K562 (cell line): ENCODE data around the gene LPAR3. TPM values are rescaled to one million over a fixed set of nuclear protein-coding genes. Genes with fewer than 3 reads are reported as not detected.
A peak's percentile ranks its signal among the peaks of the same experiment; 100 is the strongest.

Experiments used
- CHD1 ChIP-seq: fragments of 200-600 bp; sonication (generic); IDR thresholded peaks from one replicate; pipeline ENCODE4 v1.6.1; 2012; ENCODE audit warnings: mild to moderate bottlenecking, moderate library complexity, low read length, inconsistent platforms
- DACH1 ChIP-seq: fragments of 450-650 bp; IDR thresholded peaks from 2 replicates; pipeline ENCODE4 v1.6.1; 2018; ENCODE audit not compliant: partially characterized antibody
- EZH2 ChIP-seq: IDR thresholded peaks from 2 replicates; pipeline ENCODE4 v1.6.1; 2012; ENCODE audit warnings: low read depth, mild to moderate bottlenecking, inconsistent platforms, low read length, borderline replicate concordance
- MEF2A ChIP-seq: IDR thresholded peaks from 2 replicates; pipeline ENCODE4 v1.6.1; 2011; ENCODE audit warnings: low read depth, mild to moderate bottlenecking, low read length, moderate library complexity; ENCODE audit not compliant: control insufficient read depth
- POU5F1 ChIP-seq: fragments of 150-350 bp; IDR thresholded peaks from 2 replicates; pipeline ENCODE4 v1.6.1; 2014; ENCODE audit warnings: borderline replicate concordance, low read length, low read depth, mild to moderate bottlenecking; ENCODE audit not compliant: partially characterized antibody
- polyA plus RNA-seq, 8 experiments: library from polyadenylated mRNA; depleted of rRNA in 4 of 8; stranded (reverse) in 5 of 8; unstranded in 3 of 8; fragments of >200 nt; fragmentation: Nextera tagmentation in 2 of 8; fragmentation: Illumina TruSeq in 1 of 8; extraction: Ambion mirVana in 2 of 8; extraction: Trizol in 1 of 8; gene quantifications; 2 replicates each; pipeline versions ENCODE4 v1.2.1 to v1.2.3, GENCODE V29; 2011 to 2014; ENCODE audit warnings: inconsistent platforms in 1 of 8, missing spikeins in 1 of 8
- total RNA-seq, 7 experiments: library from RNA; depleted of rRNA in 6 of 7; stranded (reverse); fragments of >200 nt in 6 of 7; fragmentation: Illumina TruSeq in 2 of 7; extraction: Trizol in 2 of 7; gene quantifications; 2 replicates each; pipeline versions ENCODE4 v1.2.1 to v1.2.3, GENCODE V29; 2011 to 2021; ENCODE audit warnings: low replicate concordance in 1 of 7
- TF ChIP-seq, protein P1 (sequence below): sonication (generic); formaldehyde crosslinking; IDR thresholded peaks from 2 replicates; pipeline ENCODE4 v1.8.1; 2023; ENCODE audit warnings: missing genetic modification reagents, mild to moderate bottlenecking, borderline replicate concordance
- TF ChIP-seq, protein P2 (sequence below), 2 experiments: IDR thresholded peaks in 1 of 2; conservative IDR thresholded peaks in 1 of 2; 2 replicates each; pipeline ENCODE4 v1.6.1; 2016; ENCODE audit warnings: low read depth in 2 of 2, mild to moderate bottlenecking in 1 of 2, missing compliant biosample characterization in 1 of 2, missing genetic modification characterization in 1 of 2, moderate library complexity in 1 of 2
- TF ChIP-seq, protein P3 (sequence below): fragments of 450-650 bp; IDR thresholded peaks from 2 replicates; pipeline ENCODE4 v1.6.1; 2016

The LPAR3 gene
- total and polyA plus RNA-seq, 9 of the 15 experiments (the other 6 are each of a cell fraction or from before 2014, with no cell fraction given) = 0.11 TPM; not detected in 8

DNA sequence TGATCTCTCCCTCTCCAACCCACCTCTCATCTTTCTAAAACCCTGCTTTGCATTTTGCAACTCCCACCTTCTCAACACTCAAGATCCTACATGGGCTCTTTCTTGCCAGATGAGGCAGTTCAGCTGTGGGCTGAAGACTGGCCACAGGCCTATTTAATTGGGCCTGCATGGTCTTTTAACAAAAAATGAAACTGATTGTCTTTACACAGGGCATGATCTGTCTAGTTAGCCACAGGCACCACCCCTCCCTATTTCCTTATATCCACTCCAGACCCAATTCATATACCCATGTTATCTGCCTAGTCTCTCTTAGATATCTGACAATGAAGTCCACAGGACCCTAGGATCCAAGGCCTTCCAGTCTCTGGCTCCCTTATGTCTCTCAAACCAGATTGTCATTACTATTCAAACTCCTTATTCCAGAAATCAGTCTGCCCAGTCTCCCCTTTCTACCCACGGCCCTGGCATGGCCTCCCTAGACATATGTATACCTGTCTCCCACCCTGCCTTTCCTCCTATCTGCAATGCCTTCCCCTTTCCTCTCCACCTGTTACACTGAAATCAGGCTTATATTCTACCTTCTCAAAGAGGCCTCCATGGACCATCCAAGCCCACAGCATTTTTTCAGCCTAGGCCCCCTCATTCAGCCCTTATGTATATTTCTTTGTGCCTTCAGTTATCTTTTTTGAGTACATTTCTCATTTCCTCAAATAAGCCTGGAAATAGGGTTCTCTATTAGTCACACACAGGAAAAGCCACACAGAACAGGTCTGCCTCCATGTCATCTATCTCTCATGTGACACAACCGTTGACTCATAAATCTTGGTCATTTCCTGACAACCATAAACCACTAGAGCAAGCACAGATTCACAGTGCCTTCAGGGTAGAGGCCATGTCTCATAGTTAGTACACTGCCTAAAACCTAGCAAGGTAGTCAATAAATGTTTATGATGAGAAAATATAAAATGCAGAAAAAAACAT is 39.0 kb downstream of the LPAR3 start (continued):
- no peak for TF ChIP-seq POU5F1
- TF ChIP-seq DACH1 = no peak
- no peak for TF ChIP-seq CHD1
- TF ChIP-seq, protein P1, sequence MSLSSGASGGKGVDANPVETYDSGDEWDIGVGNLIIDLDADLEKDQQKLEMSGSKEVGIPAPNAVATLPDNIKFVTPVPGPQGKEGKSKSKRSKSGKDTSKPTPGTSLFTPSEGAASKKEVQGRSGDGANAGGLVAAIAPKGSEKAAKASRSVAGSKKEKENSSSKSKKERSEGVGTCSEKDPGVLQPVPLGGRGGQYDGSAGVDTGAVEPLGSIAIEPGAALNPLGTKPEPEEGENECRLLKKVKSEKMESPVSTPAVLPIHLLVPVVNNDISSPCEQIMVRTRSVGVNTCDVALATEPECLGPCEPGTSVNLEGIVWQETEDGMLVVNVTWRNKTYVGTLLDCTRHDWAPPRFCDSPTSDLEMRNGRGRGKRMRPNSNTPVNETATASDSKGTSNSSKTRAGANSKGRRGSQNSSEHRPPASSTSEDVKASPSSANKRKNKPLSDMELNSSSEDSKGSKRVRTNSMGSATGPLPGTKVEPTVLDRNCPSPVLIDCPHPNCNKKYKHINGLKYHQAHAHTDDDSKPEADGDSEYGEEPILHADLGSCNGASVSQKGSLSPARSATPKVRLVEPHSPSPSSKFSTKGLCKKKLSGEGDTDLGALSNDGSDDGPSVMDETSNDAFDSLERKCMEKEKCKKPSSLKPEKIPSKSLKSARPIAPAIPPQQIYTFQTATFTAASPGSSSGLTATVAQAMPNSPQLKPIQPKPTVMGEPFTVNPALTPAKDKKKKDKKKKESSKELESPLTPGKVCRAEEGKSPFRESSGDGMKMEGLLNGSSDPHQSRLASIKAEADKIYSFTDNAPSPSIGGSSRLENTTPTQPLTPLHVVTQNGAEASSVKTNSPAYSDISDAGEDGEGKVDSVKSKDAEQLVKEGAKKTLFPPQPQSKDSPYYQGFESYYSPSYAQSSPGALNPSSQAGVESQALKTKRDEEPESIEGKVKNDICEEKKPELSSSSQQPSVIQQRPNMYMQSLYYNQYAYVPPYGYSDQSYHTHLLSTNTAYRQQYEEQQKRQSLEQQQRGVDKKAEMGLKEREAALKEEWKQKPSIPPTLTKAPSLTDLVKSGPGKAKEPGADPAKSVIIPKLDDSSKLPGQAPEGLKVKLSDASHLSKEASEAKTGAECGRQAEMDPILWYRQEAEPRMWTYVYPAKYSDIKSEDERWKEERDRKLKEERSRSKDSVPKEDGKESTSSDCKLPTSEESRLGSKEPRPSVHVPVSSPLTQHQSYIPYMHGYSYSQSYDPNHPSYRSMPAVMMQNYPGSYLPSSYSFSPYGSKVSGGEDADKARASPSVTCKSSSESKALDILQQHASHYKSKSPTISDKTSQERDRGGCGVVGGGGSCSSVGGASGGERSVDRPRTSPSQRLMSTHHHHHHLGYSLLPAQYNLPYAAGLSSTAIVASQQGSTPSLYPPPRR (CRISPR knock-in tag) = no peak
- no peak for TF ChIP-seq EZH2
- TF ChIP-seq, protein P2, sequence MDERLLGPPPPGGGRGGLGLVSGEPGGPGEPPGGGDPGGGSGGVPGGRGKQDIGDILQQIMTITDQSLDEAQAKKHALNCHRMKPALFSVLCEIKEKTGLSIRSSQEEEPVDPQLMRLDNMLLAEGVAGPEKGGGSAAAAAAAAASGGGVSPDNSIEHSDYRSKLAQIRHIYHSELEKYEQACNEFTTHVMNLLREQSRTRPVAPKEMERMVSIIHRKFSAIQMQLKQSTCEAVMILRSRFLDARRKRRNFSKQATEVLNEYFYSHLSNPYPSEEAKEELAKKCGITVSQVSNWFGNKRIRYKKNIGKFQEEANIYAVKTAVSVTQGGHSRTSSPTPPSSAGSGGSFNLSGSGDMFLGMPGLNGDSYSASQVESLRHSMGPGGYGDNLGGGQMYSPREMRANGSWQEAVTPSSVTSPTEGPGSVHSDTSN (CRISPR knock-in tag; IDR thresholded peaks at IDR 0.05; ENCODE audit: low read depth) = no peak
- TF ChIP-seq, protein P2 (tag; conservative IDR thresholded peaks at IDR 0.05; ENCODE audit: low read depth) = peak; percentile 95
- TF ChIP-seq, protein P3, sequence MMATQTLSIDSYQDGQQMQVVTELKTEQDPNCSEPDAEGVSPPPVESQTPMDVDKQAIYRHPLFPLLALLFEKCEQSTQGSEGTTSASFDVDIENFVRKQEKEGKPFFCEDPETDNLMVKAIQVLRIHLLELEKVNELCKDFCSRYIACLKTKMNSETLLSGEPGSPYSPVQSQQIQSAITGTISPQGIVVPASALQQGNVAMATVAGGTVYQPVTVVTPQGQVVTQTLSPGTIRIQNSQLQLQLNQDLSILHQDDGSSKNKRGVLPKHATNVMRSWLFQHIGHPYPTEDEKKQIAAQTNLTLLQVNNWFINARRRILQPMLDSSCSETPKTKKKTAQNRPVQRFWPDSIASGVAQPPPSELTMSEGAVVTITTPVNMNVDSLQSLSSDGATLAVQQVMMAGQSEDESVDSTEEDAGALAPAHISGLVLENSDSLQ = peak; percentile 88
- no peak for TF ChIP-seq MEF2A
